Activated CD4-positive, alpha-beta T cell treated with anti-CD3 and anti-CD28 coated beads for 36 hours (primary cell): ENCODE results near the gene ARF5. TPM values are rescaled to one million over a fixed set of nuclear protein-coding genes. Genes with fewer than 3 reads are reported as not detected.

Experiments
- ATAC-seq: fragments of 200-7000 bp; cut with Tn5 transposase; one replicate; pipeline ENCODE4 v1.10.0; 2021; ENCODE audit warnings: mild to moderate bottlenecking, moderate library complexity
- CTCF ChIA-PET: fragments of 350-600 bp; sonication (Branson Sonifier 250); formaldehyde crosslinking; loops from one replicate; lab custom pipeline; 2021; ENCODE audit warnings: antibody characterized with exemption; lab: Charles Lee
- POLR2A ChIA-PET: fragments of 350-600 bp; sonication (Branson Sonifier 250); formaldehyde crosslinking; loops from one replicate; lab custom pipeline; 2021; ENCODE audit warnings: antibody characterized with exemption, inconsistent platforms; lab: Charles Lee
- DNase-seq: peaks from one replicate; pipeline ENCODE4 v3.0.0-alpha.2; 2020
- H3K27ac Mint-ChIP-seq: one replicate; pipeline ENCODE4 v1.8.0; 2021; ENCODE audit warnings: mixed read lengths
- H3K27me3 Mint-ChIP-seq: one replicate; pipeline ENCODE4 v1.8.0; 2021; ENCODE audit warnings: mixed read lengths
- H3K36me3 Mint-ChIP-seq: one replicate; pipeline ENCODE4 v1.8.0; 2021; ENCODE audit warnings: low read depth, mixed read lengths
- H3K4me1 Mint-ChIP-seq: one replicate; pipeline ENCODE4 v1.8.0; 2021; ENCODE audit warnings: mixed read lengths
- H3K4me3 Mint-ChIP-seq: one replicate; pipeline ENCODE4 v1.8.0; 2021; ENCODE audit warnings: mild to moderate bottlenecking, moderate library complexity, mixed read lengths
- H3K9me3 Mint-ChIP-seq: one replicate; pipeline ENCODE4 v1.8.0; 2021; ENCODE audit warnings: low read depth, mixed read lengths
- intact Hi-C, 2 experiments: fragments of 100-400 bp; cut with DNase I in 1 of 2; cut with micrococcal nuclease in 1 of 2; formaldehyde crosslinking; loops; one replicate each; pipeline versions ENCODE4 v1.14.2 to v1.15.1; 2022 to 2024; cut with DNase I, micrococcal nuclease
- total RNA-seq, 2 experiments: library from RNA; stranded (reverse); gene quantifications; one replicate each; pipeline ENCODE4 v1.2.3, GENCODE V29; 2021

Gene ARF5
- total RNA-seq, 2 experiments from 2014 or later, result 113 to 115 TPM

DNA sequence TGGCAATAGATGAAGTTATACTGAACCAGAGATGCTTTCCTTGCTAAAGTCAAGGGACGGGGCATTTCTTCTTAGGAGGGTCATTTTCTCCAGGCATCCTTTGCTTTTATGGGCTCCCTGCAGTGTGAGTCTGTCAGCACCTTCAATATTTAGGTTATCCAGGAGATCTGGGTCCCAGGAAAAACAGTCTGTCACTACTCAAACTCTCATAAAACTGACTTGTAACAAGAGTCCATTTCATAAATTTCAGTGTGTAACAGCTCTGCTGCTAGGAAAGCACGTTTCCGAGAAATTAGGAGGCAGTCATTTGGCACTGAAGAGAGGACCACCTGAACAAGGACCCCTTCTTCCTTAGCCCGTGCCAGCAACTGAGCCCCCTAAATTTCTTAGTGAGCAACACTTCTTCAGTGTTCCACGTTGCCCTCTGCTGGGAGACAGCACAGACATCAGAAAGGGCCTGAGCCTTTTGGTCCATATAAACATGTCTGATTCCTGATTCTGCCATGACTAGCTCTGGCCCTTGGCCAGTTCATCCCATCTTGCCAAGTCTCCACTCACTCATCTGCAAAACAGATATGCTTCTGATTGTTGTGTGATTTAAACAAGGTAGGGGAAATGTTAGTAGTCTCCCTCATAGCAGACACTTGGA, 10.1 kb upstream of the ARF5 start:
- intact Hi-C loops, result no loop called here
- Mint-ChIP-seq H3K9me3 (no peaks in the 10 kb centered on the region), H3K27ac (no peak overlapping the region), H3K27me3 (no peaks in the 10 kb centered on the region), H3K4me1 (peaks cover 36% of the 10 kb centered on the region), H3K4me3 (no peak overlapping the region), H3K36me3 (peaks cover 33% of the 10 kb centered on the region)
- ATAC-seq (no peak), DNase-seq (no peak)
- ChIA-PET POLR2A (no interaction called here), CTCF (no interaction called here)

DNA sequence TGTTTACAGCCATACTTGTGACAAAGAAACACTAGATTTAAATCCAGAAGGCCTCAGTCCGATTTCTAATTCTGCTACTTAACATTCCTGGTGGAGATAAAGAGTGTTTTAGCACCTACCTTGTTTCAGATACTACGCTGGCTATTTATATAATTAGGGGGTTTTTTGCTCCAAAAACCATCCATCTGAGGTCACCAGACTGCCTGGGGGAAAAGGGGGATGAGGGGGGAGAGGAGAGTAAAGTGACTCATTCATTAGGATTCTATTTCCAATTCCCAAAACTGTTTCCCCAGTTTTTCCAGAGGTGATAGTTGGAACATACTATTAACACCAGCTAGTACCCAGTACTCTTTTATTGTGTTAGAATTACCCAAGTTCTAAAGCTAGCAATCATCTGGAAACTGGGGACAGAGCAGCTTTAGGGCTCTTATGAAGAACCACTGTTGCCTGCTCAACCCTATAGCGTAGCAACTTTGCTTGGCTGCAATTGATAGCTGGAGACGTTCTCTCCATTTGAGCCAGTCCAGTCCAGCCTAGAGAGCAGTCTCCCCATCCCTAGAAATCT, 9.4 kb upstream of the ARF5 start:
- Mint-ChIP-seq H3K36me3 (peaks cover 38% of the 10 kb centered on the region), H3K4me1 (peaks cover 43% of the 10 kb centered on the region), H3K9me3 (no peaks in the 10 kb centered on the region), H3K4me3 (no peak overlapping the region), H3K27me3 (no peaks in the 10 kb centered on the region), H3K27ac (no peak overlapping the region)
- ATAC-seq (no peak), DNase-seq (no peak)
- POLR2A ChIA-PET, result no interaction called here
- intact Hi-C loops, result no loop called here
- CTCF ChIA-PET, result no interaction called here

DNA sequence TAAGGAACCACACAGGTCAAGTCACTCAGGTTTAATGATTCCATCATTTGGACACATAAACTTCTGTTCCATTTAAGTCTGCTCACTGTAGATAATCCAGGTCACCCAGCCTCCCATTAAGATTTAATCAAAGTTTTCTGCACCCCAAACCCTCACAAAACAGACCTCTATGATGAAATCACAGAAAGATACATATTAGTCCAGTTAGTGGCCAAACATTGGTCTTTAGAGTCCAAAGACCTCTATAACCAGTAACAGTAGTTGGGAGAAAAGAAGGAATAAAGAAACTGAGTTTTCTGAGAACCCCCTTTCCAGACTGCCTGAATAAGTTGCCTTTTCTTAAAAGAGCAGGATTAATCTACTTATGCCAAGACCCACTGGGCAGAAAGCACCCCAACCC, 7.6 kb upstream of the ARF5 start:
- no peak overlapping the region for H3K27ac Mint-ChIP-seq
- H3K4me1 Mint-ChIP-seq, result peaks cover 54% of the 10 kb centered on the region
- POLR2A ChIA-PET, result no interaction called here
- H3K27me3 Mint-ChIP-seq, result no peaks in the 10 kb centered on the region
- no peak for ATAC-seq
- CTCF ChIA-PET, result interaction anchor here (0.8 kb wide), 1 partner anchor 103 kb away, joined by 3 read pairs; no protein-coding TSS in a partner anchor
- intact Hi-C loops, result loop anchor here (10.0 kb wide), 2 partner anchors 186 to 1474 kb away; partner anchors contain the start of genes TNPO3 (in 1 of the 2) and ZNF800 (in 1 of the 2)
- H3K9me3 Mint-ChIP-seq, result no peaks in the 10 kb centered on the region
- H3K4me3 Mint-ChIP-seq, result no peak overlapping the region
- DNase-seq, result no peak
- peaks cover 39% of the 10 kb centered on the region for H3K36me3 Mint-ChIP-seq

DNA sequence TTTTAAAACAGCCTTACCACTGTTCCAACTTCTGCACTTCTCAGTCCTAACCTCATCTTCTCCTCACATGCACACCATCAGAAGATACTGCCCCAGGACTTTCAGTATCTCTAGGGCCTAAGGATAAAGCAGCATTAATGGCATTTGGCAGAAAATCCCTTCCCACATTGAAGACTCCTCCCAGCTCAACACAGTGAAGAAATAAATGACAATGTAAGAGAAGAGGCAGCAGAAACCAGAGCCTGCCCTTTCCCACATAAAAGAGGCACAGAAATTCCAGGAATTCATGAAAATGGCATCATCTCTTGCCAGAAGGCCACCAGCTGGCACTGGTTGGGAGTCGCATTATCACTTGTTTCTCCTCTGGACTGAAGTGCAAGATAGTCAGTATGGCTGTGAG, 6.5 kb upstream of the ARF5 start:
- DNase-seq (no peak), ATAC-seq (no peak)
- Mint-ChIP-seq H3K9me3 (no peaks in the 10 kb centered on the region), H3K4me1 (peaks cover 57% of the 10 kb centered on the region), H3K36me3 (peaks cover 39% of the 10 kb centered on the region), H3K27me3 (no peaks in the 10 kb centered on the region), H3K27ac (no peak overlapping the region), H3K4me3 (no peak overlapping the region)
- ChIA-PET POLR2A (no interaction called here), CTCF (interaction anchor here (0.8 to 1.1 kb wide), 2 partner anchors 9 to 102 kb away, joined by 3 read pairs; no protein-coding TSS in a partner anchor)
- intact Hi-C loops, result loop anchor here (10.0 kb wide), 2 partner anchors 187 to 1473 kb away; partner anchors contain the start of genes TNPO3 (in 1 of the 2) and ZNF800 (in 1 of the 2)

DNA sequence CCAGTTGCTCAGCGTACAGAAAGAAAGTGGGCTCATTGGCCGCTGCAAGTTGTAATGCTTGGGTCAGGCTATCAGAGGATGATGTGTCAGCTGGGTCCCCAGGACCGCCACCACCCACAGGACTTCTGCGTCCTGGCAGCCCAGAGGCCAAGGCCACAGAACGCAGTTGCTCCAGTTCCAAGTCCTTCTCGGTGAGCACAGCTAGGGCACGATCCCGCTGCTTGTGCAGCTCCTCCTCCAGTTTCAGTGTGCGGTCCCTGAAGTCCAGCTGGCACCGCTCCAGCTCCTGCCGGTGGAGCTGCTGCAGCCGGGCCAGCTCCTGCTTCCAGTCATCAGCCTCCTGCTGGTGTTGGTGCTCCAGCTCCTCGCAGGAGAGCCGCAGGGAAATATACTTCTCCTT, 5.8 kb upstream of the ARF5 start:
- no peak for ATAC-seq
- intact Hi-C loops, result loop anchor here (10.0 kb wide), 2 partner anchors 188 to 1472 kb away; partner anchors contain the start of genes TNPO3 (in 1 of the 2) and ZNF800 (in 1 of the 2)
- no peaks in the 10 kb centered on the region for H3K27me3 Mint-ChIP-seq
- no peak overlapping the region for H3K4me3 Mint-ChIP-seq
- ChIA-PET CTCF (interaction anchor here (0.8 kb wide), 1 partner anchor 15 kb away, joined by 3 read pairs; no protein-coding TSS in a partner anchor), POLR2A (no interaction called here)
- H3K4me1 Mint-ChIP-seq, result peaks cover 63% of the 10 kb centered on the region
- peaks cover 39% of the 10 kb centered on the region for H3K36me3 Mint-ChIP-seq
- no peak for DNase-seq
- no peak overlapping the region for H3K27ac Mint-ChIP-seq
- H3K9me3 Mint-ChIP-seq, result no peaks in the 10 kb centered on the region

DNA sequence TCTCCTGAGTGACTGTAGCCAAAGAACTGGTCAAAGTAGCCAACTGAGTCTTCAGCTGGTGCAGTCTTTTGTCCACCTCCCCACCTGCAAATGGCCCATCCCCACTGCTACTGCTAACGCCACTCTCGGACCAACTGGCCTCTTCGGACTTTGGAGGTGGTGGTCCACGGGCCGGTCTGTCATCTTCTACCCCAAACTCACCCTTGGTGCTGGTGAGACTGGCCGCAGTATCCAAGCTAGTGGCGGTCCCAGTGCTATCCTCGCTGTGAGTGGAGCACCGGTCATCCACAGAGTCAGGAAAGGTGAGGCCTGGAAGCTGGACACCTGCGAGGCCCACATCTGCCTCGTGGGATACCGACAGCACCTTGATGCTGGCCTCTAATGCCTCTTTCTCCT, 3.6 kb upstream of the ARF5 start:
- H3K36me3 Mint-ChIP-seq, result peaks cover 29% of the 10 kb centered on the region
- peaks cover 70% of the 10 kb centered on the region for H3K4me1 Mint-ChIP-seq
- ATAC-seq (no peak), DNase-seq (no peak)
- no peaks in the 10 kb centered on the region for H3K27me3 Mint-ChIP-seq
- H3K27ac Mint-ChIP-seq, result peak overlapping the region; percentile 91
- H3K4me3 Mint-ChIP-seq, result peak overlapping the region; percentile 88
- intact Hi-C loops, result loop anchor here (1.0 to 10.0 kb wide), 11 partner anchors 67 to 1470 kb away; partner anchors contain the start of genes HILPDA (in 1 of the 2), IMPDH1 (in 1 of the 2), LRRC4 (in 1 of the 2) and RBM28 (in 1 of the 2)
- no peaks in the 10 kb centered on the region for H3K9me3 Mint-ChIP-seq
- ChIA-PET POLR2A (no interaction called here), CTCF (interaction anchor here (1.1 to 2.0 kb wide), 3 partner anchors 12 to 237 kb away, joined by 3 to 6 read pairs (median 5); no protein-coding TSS in a partner anchor)

DNA sequence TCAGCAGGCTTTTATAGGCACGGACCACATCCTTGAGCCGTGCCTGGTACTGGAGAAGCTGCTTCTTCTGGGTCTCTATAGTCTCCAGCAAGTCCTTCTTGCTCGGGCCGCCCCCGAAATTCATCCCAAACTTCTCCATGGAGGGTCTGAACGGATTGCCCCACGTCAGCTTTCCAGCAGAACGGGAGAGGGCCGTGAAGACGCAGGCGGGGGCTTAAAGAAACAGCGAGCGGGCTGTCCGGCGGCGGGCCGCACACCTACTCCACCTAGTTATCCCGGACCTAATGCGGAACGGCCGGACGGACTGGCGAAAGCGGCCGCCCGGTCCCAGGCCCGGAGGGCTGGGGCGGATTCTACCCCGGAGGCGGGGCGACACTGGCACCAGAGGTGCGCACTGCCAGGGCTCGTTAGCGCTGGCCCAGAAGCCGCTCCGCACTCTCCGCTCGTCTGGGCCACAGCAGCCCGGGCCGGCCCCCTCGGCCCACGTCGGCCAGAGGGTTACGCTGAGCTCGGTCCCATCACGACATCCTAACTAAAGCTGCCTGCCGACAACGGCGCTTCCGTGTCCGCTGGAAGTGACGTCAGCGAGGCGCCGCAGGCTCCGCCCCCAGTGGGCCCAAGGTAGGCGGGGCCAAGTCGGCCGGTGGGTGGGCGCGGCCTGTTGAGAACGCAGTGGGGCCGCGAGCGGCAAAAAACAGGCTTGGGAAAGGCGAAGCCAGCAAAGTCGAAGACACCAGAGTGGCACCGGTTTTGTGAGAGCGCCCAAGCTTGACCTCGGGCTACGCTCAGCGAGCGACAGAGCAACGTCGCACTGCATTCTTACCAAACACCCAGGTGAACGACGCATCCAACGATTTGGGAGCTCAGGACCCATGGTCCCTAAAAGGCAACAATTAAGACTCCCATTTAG, 2.9 kb upstream of the ARF5 start, which contains the start of gene GCC1:
GCC1 (minus strand) TSS at position 553 of the 910 bp plus-strand sequence; CDS start at position 139, 414 bp downstream.
- intact Hi-C loops, result loop anchor here (1.0 to 10.0 kb wide), 11 partner anchors 66 to 1470 kb away; partner anchors contain the start of genes HILPDA (in 1 of the 2), IMPDH1 (in 1 of the 2), LRRC4 (in 1 of the 2) and RBM28 (in 1 of the 2)
- peaks cover 33% of the 10 kb centered on the region for H3K36me3 Mint-ChIP-seq
- peaks cover 68% of the 10 kb centered on the region for H3K4me1 Mint-ChIP-seq
- peak within 1 kb of the TSS; percentile 91 for H3K27ac Mint-ChIP-seq
- DNase-seq (peak; percentile 96), ATAC-seq (peak; percentile 84)
- ChIA-PET CTCF (interaction anchor here (0.7 to 2.0 kb wide), 7 partner anchors 13 to 238 kb away, joined by 3 to 6 read pairs (median 4); no protein-coding TSS in a partner anchor), POLR2A (interaction anchor here (0.6 to 0.7 kb wide), 2 partner anchors 19 to 193 kb away, joined by 3 read pairs; partner anchors contain the start of gene ZNF800)
- peak within 1 kb of the TSS; percentile 88 for H3K4me3 Mint-ChIP-seq
- H3K9me3 Mint-ChIP-seq, result no peaks in the 10 kb centered on the region
- H3K27me3 Mint-ChIP-seq, result no peaks in the 10 kb centered on the region

DNA sequence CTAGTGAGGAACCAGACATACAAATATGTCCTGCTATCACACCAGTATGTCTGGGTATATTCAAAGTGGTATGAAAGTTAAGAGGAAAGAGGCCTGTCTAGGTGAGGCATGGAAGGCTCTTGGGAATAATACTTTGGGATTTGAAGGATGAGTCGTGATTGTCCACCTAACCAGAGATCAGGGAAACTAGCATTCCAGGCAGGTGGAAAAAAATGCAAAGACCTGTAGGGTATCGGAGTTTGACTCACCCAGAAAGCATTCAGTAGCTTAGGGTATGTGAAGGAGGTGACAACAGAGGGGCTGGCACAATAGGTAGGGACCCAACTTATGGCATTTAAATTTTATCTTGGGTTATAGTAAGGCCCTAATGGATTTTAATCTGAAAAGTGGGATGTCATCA, 1.9 kb upstream of the ARF5 start:
- DNase-seq (no peak), ATAC-seq (no peak)
- H3K4me1 Mint-ChIP-seq, result peaks cover 58% of the 10 kb centered on the region
- peak overlapping the region; percentile 88 for H3K4me3 Mint-ChIP-seq
- intact Hi-C loops, result loop anchor here (5.0 to 10.0 kb wide), 8 partner anchors 192 to 1468 kb away; partner anchors contain the start of genes HILPDA (in 1 of the 2), IMPDH1 (in 1 of the 2), LRRC4 (in 1 of the 2) and TNPO3 (in 1 of the 2)
- H3K9me3 Mint-ChIP-seq, result no peaks in the 10 kb centered on the region
- ChIA-PET CTCF (interaction anchor here (0.6 to 2.0 kb wide), 5 partner anchors 14 to 191 kb away, joined by 3 to 6 read pairs (median 3); no protein-coding TSS in a partner anchor), POLR2A (interaction anchor here (0.5 kb wide), 1 partner anchor 1128 kb away, joined by 5 read pairs; no protein-coding TSS in a partner anchor)
- H3K36me3 Mint-ChIP-seq, result peaks cover 34% of the 10 kb centered on the region
- no peak overlapping the region for H3K27ac Mint-ChIP-seq
- H3K27me3 Mint-ChIP-seq, result no peaks in the 10 kb centered on the region

DNA sequence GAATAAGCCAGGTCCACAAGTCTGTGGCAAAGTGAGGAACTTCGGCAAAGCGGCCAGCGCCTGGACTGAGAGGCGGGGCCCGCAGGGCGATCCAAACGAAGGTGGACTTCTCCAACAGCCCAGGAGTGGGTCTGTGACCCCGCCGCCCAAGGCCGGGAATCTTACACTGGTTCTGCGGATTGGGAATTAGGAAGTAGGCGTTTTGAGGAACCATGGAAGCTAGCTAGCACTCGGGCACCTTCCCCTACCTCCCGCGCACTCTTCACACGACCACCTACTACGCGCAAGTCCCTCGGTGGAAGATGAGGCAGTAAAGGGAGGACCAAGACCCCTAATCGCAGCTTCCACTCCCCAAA, 570 bp upstream of the ARF5 start:
- H3K36me3 Mint-ChIP-seq, result peaks cover 33% of the 10 kb centered on the region
- H3K27ac Mint-ChIP-seq, result no peak overlapping the region
- peak overlapping the region; percentile 90 for H3K4me3 Mint-ChIP-seq
- CTCF ChIA-PET, result no interaction called here
- POLR2A ChIA-PET, result no interaction called here
- H3K4me1 Mint-ChIP-seq, result peaks cover 45% of the 10 kb centered on the region
- H3K9me3 Mint-ChIP-seq, result no peaks in the 10 kb centered on the region
- intact Hi-C loops, result loop anchor here (1.0 to 10.0 kb wide), 12 partner anchors 64 to 1467 kb away; partner anchors contain the start of genes ZNF800 (in 2 of the 2), CALU (in 1 of the 2), HILPDA (in 1 of the 2) and IMPDH1 (in 1 of the 2)
- H3K27me3 Mint-ChIP-seq, result no peaks in the 10 kb centered on the region
- DNase-seq (no peak), ATAC-seq (no peak)
